Ovary (tissue), 9 donors: ENCODE data around the gene KRT4. TPM values are rescaled to one million over a fixed set of nuclear protein-coding genes. Genes with fewer than 3 reads are reported as not detected.

Experiments
- DNase-seq, 5 donors: peaks; one replicate each; pipeline ENCODE4 v3.0.0-alpha.2; 2019 to 2020
- H3K27ac ChIP-seq, 2 donors: fragments of 200-600 bp; one replicate each; pipeline versions ENCODE4 v1.5.1 to v1.8.0; 2019 to 2022
- H3K27me3 ChIP-seq: fragments of 200-600 bp; one replicate; pipeline ENCODE4 v1.8.0; 2022
- H3K36me3 ChIP-seq: fragments of 200-600 bp; sonication (generic); one replicate; pipeline ENCODE4 v1.5.1; 2019
- H3K4me1 ChIP-seq: one replicate; pipeline ENCODE4 v1.8.1; 2013; ENCODE audit warnings: mild to moderate bottlenecking, moderate library complexity; ENCODE audit not compliant: insufficient read depth
- H3K4me3 ChIP-seq: fragments of 200-600 bp; sonication (generic); one replicate; pipeline ENCODE4 v1.5.1; 2017
- H3K9me3 ChIP-seq, 2 donors: fragments of 200-600 bp in 1 of 2; sonication (generic) in 1 of 2; one replicate each; pipeline versions ENCODE4 v1.5.1 to v1.8.1; 2013 to 2019; ENCODE audit warnings: mild to moderate bottlenecking in 1 of 2, moderate library complexity in 1 of 2
- CTCF ChIP-seq, 3 donors: fragments of 450-650 bp in 2 of 3; fragments of 200-600 bp in 1 of 3; IDR thresholded peaks; one replicate each; pipeline versions ENCODE4 v1.5.1 to v1.8.0; 2016 to 2022; ENCODE audit warnings: antibody characterized with exemption in 3 of 3, mild to moderate bottlenecking in 1 of 3
- EP300 ChIP-seq: sonication (generic); formaldehyde crosslinking; IDR thresholded peaks from one replicate; pipeline ENCODE4 v1.6.1; 2017; ENCODE audit warnings: antibody characterized with exemption
- POLR2A ChIP-seq: fragments of 450-650 bp; IDR thresholded peaks from one replicate; pipeline ENCODE4 v1.6.1; 2017; ENCODE audit warnings: antibody characterized with exemption, mild to moderate bottlenecking, moderate library complexity
- WGBS, 3 donors: extraction: QIAGEN DNeasy Blood & Tissue Kit in 1 of 3; methylation state at CpG; one replicate each; pipeline versions ENCODE4 v1.1.5 to v1.1.7; 2013 to 2017; 5-methylcytosine and 5-hydroxymethylcytosine counted together
- intact Hi-C, 4 donors: fragments of 100-400 bp; cut with DNase I; formaldehyde crosslinking; loops; one replicate each; pipeline versions ENCODE4 v1.11.0 to v1.15.1; 2022 to 2023
- polyA plus RNA-seq, 2 donors: library from polyadenylated mRNA; stranded (reverse); fragments of 200-250 nt in 1 of 2; fragments of 350-450 nt in 1 of 2; fragmentation: Illumina TruSeq in 1 of 2; extraction: RNeasy Lipid Tissue Mini Kit (QIAGEN cat#74804) in 1 of 2; gene quantifications; one replicate each; pipeline ENCODE4 v1.2.3, GENCODE V29; 2013 to 2014
- total RNA-seq, 7 donors: library from RNA; depleted of rRNA in 2 of 7; stranded (reverse); fragments of >200 nt in 2 of 7; fragmentation: NEBNext Ultra II Directional in 3 of 7; extraction: Animal tissue kit (Norgen Biotek cat#: 25700) in 3 of 7; gene quantifications; one replicate each; pipeline versions ENCODE4 v1.1.0 to v1.2.4, GENCODE V29; 2016 to 2023
- donor health status: DM: no; HTN: no; CAD: no; lungs with moderate emphysema.
- donor health status: DM: no; HTN: no; CAD: no.
- donor health status: Bipolar disorder and iron deficiency.
- donor health status: DM: yes; HTN: yes; CAD: no.
- donor health status: DM: no; HTN: no; CAD: no.
- donor health status: DM: yes; HTN: yes; CAD: no.

KRT4 gene
- total and polyA plus RNA-seq, 9 donors = 0.17 to 0.34 TPM; not detected in 7

- DNase-seq = no peak
- TF ChIP-seq POLR2A (no peak), EP300 (no peak), CTCF (IDR thresholded peaks at IDR 0.05) (no peak)
- Histone ChIP-seq H3K27me3 (no peaks in the 10 kb centered on the region), H3K9me3 (no peaks in the 10 kb centered on the region), H3K4me1 (no peaks in the 10 kb centered on the region), H3K4me3 (no peak overlapping the region), H3K27ac (no peak overlapping the region), H3K36me3 (no peaks in the 10 kb centered on the region)
- intact Hi-C loops = no loop called here
- WGBS, 3 donors = 68 to 69% (median 68%) methylated on average over 15 of the region's 15 CpGs
Measured at GRCh38 chr12:52835271-52836041, 21.5 kb upstream of the KRT4 start.

GRCh38 chr12:52834727-52835001, 20.7 kb upstream of the KRT4 start:
- DNase-seq = no peak
- Histone ChIP-seq H3K27me3 (no peaks in the 10 kb centered on the region), H3K36me3 (no peaks in the 10 kb centered on the region), H3K4me3 (no peak overlapping the region), H3K4me1 (no peaks in the 10 kb centered on the region), H3K9me3 (no peaks in the 10 kb centered on the region), H3K27ac (no peak overlapping the region)
- intact Hi-C loops = no loop called here
- WGBS, 3 donors = 61 to 68% (median 64%) methylated on average over 4 of the region's 4 CpGs
- TF ChIP-seq CTCF (IDR thresholded peaks at IDR 0.05) = no peak
- no peak for TF ChIP-seq POLR2A
- no peak for TF ChIP-seq EP300

- H3K36me3 ChIP-seq = no peaks in the 10 kb centered on the region
- intact Hi-C loops = no loop called here
- 84 to 87% (median 86%) methylated on average over 22 of the region's 22 CpGs for WGBS, 3 donors
- TF ChIP-seq EP300 (no peak), POLR2A (no peak), CTCF (IDR thresholded peaks at IDR 0.05) (no peak)
- H3K27me3 ChIP-seq = no peaks in the 10 kb centered on the region
- H3K9me3 ChIP-seq = no peaks in the 10 kb centered on the region
- H3K4me1 ChIP-seq = no peaks in the 10 kb centered on the region
- H3K4me3 ChIP-seq = no peak within 1 kb of the TSS
- no peak for DNase-seq
- H3K27ac ChIP-seq = no peak within 1 kb of the TSS
Measured at GRCh38 chr12:52833922-52834726, 20.2 kb upstream of the KRT4 start, which contains the start of gene KRT79. KRT79 (minus strand) TSS chr12:52834311; CDS start chr12:52834260, 51 bp downstream.

GRCh38 chr12:52832985-52833905, 19.3 kb upstream of the KRT4 start:
- WGBS, 3 donors = 89 to 93% (median 91%) methylated on average over 20 of the region's 20 CpGs
- Histone ChIP-seq H3K27ac (no peak overlapping the region), H3K36me3 (no peaks in the 10 kb centered on the region), H3K4me3 (no peak overlapping the region), H3K9me3 (no peaks in the 10 kb centered on the region), H3K27me3 (no peaks in the 10 kb centered on the region), H3K4me1 (no peaks in the 10 kb centered on the region)
- DNase-seq = no peak
- no peak for TF ChIP-seq CTCF (IDR thresholded peaks at IDR 0.05)
- TF ChIP-seq POLR2A = no peak
- no peak for TF ChIP-seq EP300
- intact Hi-C loops = no loop called here
